GM13976 (cell line): ENCODE results near the gene ZNF529.

Experiments used
- DNase-seq: peaks from one replicate; pipeline ENCODE4 v3.0.0; 2012; ENCODE audit warnings: low spot score
- in situ Hi-C: fragments of 300-500 bp; cut with MboI; formaldehyde crosslinking; loops from one replicate; pipeline ENCODE4 v1.12.0; 2022; ENCODE audit warnings: low sequenced_read_pairs, mixed read lengths, inconsistent platforms; ENCODE audit not compliant: unreplicated experiment
- TF ChIP-seq, protein P1 (sequence below): IDR thresholded peaks from 2 replicates; pipeline ENCODE4 v1.5.1; 2012; ENCODE audit warnings: borderline replicate concordance, mild to moderate bottlenecking; ENCODE audit not compliant: insufficient read depth; ENCODE audit errors: extremely low read depth, missing control alignments, control extremely low read depth

The ZNF529 gene

DNA sequence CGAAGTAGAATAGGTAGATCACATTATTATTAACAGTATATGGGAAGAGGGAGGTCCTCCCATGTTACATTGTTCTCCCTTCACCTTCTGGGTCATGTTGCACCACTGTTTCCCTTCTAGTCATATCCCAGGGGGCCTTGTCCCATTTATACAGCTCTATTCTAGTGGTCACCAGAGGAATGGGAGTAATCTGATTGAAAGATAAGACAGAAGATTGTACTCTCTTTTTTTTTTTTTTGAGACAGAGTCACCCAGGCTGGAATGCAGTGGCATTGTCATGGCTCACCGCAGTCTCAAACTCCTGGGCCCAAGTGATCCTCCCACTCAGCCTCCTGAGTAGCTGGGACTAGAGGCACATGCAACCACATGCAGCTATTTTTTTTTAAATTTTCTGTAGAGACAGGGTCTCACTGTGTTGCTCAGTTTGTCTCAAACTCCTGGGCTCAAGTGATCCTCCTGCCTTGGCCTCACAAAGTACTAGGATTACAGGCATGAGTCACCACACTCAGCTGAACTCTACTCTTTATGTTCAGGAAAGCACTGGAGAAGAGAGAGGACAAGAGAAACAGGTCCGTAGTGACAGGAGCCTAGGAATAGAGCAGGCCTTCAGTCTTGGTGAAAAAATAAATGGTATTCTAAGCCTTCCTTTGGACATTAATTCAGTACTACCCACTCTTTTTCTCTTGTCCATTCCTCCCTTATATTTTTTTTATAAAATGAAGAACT is 4.3 kb upstream of the ZNF529 start:
- TF ChIP-seq, protein P1, sequence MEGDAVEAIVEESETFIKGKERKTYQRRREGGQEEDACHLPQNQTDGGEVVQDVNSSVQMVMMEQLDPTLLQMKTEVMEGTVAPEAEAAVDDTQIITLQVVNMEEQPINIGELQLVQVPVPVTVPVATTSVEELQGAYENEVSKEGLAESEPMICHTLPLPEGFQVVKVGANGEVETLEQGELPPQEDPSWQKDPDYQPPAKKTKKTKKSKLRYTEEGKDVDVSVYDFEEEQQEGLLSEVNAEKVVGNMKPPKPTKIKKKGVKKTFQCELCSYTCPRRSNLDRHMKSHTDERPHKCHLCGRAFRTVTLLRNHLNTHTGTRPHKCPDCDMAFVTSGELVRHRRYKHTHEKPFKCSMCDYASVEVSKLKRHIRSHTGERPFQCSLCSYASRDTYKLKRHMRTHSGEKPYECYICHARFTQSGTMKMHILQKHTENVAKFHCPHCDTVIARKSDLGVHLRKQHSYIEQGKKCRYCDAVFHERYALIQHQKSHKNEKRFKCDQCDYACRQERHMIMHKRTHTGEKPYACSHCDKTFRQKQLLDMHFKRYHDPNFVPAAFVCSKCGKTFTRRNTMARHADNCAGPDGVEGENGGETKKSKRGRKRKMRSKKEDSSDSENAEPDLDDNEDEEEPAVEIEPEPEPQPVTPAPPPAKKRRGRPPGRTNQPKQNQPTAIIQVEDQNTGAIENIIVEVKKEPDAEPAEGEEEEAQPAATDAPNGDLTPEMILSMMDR: no peak
- DNase-seq: no peak
- in situ Hi-C loops: no loop called here

DNA sequence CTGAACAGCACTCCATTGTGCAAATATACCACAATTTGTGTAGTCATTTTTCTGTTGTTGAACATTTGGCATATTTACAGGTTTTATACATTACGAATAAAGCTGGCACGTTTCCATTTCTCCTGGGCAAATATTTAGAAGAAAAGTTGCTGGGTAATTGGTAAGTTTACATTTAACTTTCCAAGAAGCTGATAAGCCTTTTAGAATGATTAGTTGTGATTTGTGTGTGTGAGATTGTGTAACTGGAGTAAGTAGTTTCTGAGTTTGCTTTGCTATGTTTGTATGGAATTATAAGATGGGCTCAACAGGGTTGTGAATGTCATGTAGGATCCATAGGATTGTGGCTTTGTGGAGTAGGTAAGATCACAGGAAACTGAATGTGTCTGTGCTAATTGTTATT is 1.6 kb upstream of the ZNF529 start:
- TF ChIP-seq, protein P1: no peak
- in situ Hi-C loops: no loop called here
- no peak for DNase-seq

DNA sequence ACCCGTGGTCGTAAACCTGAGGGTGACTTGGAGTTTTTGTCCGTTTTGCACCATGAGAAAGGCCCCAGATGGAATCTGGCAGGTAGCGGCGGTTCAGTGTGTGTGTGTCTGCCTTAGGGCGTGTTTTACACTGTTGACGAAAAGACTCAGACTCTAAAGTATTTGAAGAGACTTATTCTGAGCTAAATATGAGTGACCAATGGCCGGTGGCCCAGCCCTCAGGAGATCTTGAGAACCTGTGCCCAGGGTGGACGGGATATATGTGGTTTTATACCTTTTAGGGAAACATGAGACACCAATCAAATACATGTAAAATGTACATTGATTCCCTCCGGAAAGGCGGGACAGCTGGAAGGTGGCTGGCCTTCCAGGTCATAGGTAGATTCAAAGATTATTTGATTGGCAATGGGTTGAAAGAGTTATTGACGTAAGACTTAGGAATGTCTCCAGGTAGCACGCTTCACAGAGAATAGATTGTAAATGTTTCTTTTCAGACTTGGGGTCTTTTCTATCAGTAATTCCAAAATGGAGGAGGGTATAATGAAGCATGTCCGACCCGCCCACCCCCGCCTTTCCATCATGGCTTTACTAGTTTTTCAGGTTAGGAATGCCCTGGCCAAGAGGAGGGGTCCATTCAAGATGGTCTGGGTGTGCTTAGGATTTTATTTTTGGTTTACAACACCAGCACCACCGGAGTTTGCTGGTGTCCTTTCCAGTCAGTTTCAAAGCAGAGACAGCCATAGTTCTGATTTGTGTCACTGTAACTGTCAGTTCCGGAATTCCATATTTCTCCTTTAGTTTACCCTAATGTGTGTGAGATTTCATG is 1.0 kb upstream of the ZNF529 start:
- TF ChIP-seq, protein P1: no peak
- no peak for DNase-seq
- in situ Hi-C loops: no loop called here

DNA sequence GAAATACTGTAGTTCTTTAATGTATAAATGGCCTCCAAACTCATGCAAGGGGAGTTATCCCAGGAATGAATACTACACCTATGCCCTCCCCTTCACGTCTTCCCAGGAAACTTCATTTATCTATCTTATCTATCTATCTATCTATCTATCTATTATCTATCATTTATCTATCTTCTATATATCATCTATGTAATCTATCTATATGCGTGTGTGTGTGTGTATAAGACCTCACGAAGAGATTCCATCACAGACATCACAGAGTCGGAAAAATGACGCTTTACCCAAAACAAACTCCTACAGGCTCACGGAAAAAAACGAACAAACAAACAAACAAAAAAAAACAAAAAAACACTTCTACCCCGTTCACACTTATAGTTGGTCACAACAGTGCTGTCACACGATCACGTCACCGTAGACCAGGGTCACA is 486 bp downstream of the ZNF529 start:
- DNase-seq: no peak
- TF ChIP-seq, protein P1: no peak
- in situ Hi-C loops: no loop called here

DNA sequence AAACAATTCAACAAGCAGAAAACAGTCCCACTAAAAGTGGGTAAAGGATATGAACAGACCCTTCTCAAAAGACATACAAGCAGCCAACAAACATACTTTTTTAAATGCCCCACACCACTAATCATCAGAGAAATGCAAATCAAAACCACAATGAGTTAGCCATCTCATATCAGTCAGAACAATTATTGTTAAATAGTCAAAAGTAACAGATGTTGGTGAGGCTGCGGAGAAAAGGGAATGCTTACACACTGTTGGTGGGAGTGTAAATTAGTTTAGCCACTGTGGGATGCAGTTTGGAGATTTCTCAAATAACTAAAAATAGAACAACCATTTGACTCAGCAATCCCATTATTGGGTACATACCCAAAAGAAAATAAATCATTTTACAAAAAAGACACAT is 8.7 kb downstream of the ZNF529 start:
- in situ Hi-C loops: no loop called here
- TF ChIP-seq, protein P1: no peak
- no peak for DNase-seq

DNA sequence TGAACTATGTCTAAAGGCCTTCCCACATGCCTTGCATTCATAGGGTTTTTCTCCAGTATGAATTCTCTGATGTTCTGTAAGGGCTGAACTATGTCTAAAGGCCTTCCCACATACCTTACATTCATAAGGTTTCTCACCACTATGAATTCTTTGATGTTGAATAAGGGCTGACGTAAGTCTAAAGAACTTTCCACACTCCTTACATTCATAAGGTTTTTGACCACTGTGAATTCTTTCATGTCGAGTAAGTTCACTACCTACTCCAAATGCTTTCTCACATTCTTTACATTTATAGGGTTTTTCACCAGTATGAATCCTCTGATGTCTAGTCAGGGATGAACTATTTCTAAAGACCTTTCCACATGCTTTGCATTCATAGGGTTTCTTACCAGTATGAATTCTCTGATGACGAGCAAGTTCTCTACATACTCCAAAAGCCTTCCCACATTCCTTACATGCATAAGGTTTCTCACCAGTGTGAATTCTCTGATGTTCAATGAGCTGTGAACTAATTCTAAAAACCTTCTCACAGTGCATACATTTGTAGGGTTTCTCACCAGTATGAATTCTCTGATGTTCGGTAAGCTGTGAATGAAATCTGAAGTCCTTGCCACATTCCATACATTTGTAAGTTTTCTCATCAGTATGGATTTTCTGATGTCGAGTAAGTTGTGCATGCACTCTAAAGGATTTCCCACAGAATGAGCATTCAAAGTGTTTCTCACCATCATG is 25.9 kb downstream of the ZNF529 start:
- in situ Hi-C loops: no loop called here
- no peak for DNase-seq

More for the DNA sequence above, 25.9 kb downstream of the ZNF529 start:
- TF ChIP-seq, protein P1: no peak
